GM12865 (cell line): ENCODE measurements around the gene USP8.
A peak's percentile ranks its signal among the peaks of the same experiment; 100 is the strongest.
"Not testable (repeated sequence)": the region's sequence is repeated elsewhere in the genome, so short reads cannot be mapped to it uniquely, and the experiment has no call there.

Experiments
- DNase-seq: peaks from one replicate; pipeline ENCODE4 v3.0.0; 2010; ENCODE audit warnings: low read depth
- H3K4me3 ChIP-seq: 2 replicates; pipeline ENCODE4 v1.5.1; 2011; ENCODE audit warnings: mild to moderate bottlenecking, low read depth, low read length, control low read depth
- TF ChIP-seq, protein P1 (sequence below): IDR thresholded peaks from 2 replicates; pipeline ENCODE4 v1.5.1; 2011; ENCODE audit warnings: low read length, control low read depth, low read depth, inconsistent platforms; ENCODE audit not compliant: insufficient read depth; ENCODE audit errors: missing control alignments

Gene USP8

DNA sequence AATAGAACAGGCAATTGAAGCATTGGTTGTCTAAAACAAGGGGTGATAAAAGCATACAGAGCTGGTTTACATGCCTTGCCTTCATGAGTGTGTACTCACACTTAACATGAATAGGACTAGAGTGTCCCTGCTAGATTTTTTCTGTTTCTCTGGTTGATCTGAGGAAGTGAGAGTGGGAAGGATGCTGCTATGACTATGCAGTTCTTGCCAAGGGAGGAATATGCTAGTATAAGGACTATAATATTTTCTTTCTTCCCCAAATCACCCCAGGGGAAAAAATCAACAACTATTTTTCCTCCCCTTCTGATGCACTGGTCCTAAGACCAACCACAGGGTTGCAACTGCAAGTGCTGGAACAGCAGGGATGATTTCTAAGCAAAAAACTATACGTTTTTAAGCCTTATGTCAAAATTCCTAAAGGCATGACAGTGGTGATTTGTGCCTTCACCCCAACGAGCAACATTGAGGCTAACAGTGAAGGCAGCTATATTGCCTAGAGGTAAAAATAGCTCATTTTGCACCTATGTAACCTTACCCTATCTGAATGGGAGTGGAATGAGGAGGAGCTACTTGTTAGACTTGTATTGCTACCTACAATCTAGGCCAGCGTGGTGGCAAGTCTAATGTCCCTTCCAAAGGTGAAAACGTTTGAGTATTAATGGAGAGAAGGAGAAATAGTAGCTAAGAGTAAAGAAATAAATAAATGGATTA lies 33.5 kb upstream of the USP8 start:
- TF ChIP-seq, protein P1, sequence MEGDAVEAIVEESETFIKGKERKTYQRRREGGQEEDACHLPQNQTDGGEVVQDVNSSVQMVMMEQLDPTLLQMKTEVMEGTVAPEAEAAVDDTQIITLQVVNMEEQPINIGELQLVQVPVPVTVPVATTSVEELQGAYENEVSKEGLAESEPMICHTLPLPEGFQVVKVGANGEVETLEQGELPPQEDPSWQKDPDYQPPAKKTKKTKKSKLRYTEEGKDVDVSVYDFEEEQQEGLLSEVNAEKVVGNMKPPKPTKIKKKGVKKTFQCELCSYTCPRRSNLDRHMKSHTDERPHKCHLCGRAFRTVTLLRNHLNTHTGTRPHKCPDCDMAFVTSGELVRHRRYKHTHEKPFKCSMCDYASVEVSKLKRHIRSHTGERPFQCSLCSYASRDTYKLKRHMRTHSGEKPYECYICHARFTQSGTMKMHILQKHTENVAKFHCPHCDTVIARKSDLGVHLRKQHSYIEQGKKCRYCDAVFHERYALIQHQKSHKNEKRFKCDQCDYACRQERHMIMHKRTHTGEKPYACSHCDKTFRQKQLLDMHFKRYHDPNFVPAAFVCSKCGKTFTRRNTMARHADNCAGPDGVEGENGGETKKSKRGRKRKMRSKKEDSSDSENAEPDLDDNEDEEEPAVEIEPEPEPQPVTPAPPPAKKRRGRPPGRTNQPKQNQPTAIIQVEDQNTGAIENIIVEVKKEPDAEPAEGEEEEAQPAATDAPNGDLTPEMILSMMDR, result no peak
- DNase-seq, result peak; percentile 67

DNA sequence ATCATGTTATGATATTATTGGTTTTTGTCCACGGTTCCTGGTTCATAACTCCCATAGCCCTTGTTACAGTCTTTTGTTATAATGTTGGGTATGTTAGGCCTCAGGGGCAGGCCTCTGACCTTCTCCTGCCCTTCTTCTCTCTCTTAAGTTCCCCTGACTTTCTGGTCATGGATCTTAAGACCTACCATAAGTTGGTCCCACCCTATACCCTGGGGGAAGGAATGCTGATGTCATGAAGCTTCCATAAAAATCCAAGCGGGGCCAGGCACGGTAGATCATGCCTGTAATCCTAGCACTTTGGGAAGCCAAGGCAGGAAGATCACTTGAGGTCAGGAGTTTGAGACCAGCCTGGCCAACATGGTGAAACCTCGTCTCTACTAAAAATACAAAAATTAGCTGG lies 32.6 kb upstream of the USP8 start:
- H3K4me3 ChIP-seq, DNase-seq: not testable (repeated sequence)

More for the DNA sequence above, 33.5 kb upstream of the USP8 start:
- no peak overlapping the region for H3K4me3 ChIP-seq

DNA sequence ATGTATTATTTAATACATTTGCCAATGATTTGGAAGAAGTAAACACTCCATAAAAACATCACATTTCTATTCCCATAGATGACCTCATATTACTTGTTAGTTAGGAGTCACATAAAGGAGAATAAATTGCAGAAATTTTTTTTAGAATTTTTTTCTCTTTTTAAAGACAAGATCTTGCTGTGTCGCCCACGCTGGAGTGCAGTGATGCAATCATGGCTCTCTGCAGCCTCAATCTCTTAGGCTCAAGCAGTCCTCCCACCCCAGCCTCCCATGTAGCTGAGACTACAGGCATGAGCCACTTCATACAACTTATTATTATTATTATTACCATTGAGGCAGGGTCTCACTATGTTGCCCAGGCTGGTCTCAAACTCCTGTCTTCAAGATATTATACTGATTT lies 12.3 kb upstream of the USP8 start:
- TF ChIP-seq, protein P1, result no peak
- no peak for DNase-seq
- H3K4me3 ChIP-seq, result no peak overlapping the region

DNA sequence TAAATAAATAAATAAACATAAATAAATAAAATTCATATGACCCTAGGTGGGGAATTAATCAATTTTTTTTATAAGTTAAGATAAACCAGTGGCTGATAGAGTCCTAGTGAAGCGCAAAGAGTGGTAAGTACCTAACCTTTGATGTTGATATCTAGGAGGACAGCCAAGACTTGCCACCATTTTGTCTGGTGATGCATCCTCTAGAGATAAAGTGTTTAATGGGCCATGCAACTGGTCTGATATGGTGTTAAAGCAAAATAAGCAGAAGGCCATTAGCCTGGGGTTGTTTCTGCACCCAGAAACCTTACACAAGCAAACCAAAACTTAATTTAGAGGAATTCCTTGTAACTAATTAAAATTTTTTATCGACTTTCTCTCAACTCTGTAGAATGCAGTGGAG lies 9.6 kb upstream of the USP8 start:
- no peak overlapping the region for H3K4me3 ChIP-seq
- TF ChIP-seq, protein P1, result no peak
- no peak for DNase-seq

DNA sequence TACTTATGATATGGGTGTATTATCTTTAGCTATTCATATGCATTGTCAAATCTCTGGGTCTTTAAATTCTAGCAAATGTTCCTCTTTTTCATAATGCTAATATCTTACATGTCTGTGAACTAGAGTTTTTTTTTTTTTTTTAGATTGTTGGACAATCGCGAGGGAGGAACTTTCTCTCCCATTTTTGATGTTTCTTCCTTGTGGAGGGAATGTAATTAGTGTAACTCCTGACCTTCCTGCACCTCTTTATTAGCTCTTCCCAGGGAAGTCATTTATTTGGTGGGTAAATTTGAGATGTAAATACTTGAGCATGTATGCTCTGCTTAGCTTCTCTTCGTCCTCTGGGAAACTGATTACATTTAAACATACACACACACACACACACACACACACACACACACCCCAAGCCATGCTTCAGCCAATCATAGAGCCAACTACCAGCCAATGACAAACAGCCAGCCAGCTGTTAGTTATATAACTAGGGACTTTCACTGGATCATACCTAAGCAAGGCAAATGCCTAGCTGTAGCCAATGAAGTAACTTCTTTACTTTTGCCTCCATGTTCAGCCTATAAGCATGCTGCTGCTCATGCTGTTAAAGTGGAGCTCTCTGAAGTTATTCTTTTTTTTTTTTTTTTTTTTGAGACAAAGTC lies 8.3 kb upstream of the USP8 start:
- TF ChIP-seq, protein P1, result no peak
- no peak for DNase-seq
- no peak overlapping the region for H3K4me3 ChIP-seq

DNA sequence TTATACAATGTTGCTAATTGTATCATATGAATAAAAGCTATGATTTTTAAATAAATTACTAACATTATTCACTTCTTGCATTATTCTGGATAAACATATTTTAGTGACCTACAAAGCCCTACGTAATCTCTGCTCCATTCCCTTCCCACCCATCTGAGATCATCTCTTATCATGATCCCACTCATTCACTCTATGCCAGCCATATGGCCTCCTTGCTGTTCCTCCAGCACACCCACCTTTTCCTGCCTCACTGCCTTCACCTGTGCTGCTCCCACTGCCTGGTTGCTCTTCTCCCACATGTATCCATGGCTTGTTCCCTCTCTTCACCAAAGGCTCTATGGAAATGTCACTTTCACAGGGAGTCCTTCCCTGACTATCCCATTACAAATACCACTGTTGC lies 7.3 kb upstream of the USP8 start:
- TF ChIP-seq, protein P1, result no peak
- DNase-seq, result no peak
- H3K4me3 ChIP-seq, result no peak overlapping the region

DNA sequence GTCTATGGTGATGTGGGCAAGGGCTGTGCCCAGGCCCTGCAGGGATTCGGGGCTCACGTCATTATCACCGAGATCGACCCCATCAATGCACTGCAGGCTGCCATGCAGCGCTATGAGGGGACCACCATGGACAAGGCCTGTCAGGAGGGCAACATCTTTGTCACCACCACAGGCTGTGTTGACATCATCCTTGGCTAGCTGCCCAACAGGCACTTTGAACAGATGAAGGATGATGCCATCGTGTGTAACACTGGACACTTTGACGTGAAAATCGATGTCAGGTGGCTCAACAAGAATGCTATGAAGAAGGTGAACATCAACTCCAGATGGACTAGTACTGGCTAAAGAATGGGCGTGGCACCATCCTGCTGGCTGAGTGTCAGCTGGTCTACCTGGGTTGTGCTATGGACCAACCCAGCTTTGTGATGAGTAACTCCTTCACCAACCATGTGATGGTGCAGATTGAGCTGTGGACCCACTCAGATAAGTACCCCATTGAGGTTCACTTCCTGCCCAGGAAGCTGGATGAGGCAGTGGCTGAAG lies 6.1 kb upstream of the USP8 start:
- TF ChIP-seq, protein P1, result no peak
- no peak for DNase-seq
- H3K4me3 ChIP-seq, result no peak overlapping the region
